ENCODE results near the gene ETFBKMT. TPM values are rescaled to one million over a fixed set of nuclear protein-coding genes. Genes with fewer than 3 reads are reported as not detected.

The ETFBKMT gene
- total RNA-seq, 6 experiments from 2014 or later, result 1.5 to 6.9 (median 4.1) TPM

GRCh38 chr12:31622038-31622437 lies 37.5 kb upstream of the ETFBKMT start:
- no peaks in the 10 kb centered on the region for H3K9me3 ChIP-seq
- H3K36me3 ChIP-seq, result no peaks in the 10 kb centered on the region
- no peaks in the 10 kb centered on the region for H3K4me1 ChIP-seq
- no peak overlapping the region for H3K27ac ChIP-seq
- no peak overlapping the region for H3K4me3 ChIP-seq
- WGBS (ENCODE audit: insufficient coverage, low coverage, low lambda C conversion rate, missing lambda C conversion rate), result 85% methylated on average over 4 of the region's 4 CpGs
- intact Hi-C loops (cut with DNase I), result no loop called here
- DNase-seq (no peak), ATAC-seq (no peak)
- no peaks in the 10 kb centered on the region for H3K27me3 ChIP-seq
- TF ChIP-seq POLR2A (IDR thresholded peaks at IDR 0.05) (no peak), CTCF (IDR thresholded peaks at IDR 0.05) (no peak)

- no peaks in the 10 kb centered on the region for H3K36me3 ChIP-seq
- TF ChIP-seq CTCF (IDR thresholded peaks at IDR 0.05), result no peak
- TF ChIP-seq POLR2A (IDR thresholded peaks at IDR 0.05), result no peak
- H3K4me3 ChIP-seq, result no peak overlapping the region
- 75% methylated on average over 7 of the region's 7 CpGs for WGBS (ENCODE audit: insufficient coverage, low coverage, low lambda C conversion rate, missing lambda C conversion rate)
- H3K27ac ChIP-seq, result no peak overlapping the region
- ATAC-seq (no peak), DNase-seq (no peak)
- no peaks in the 10 kb centered on the region for H3K9me3 ChIP-seq
- no peaks in the 10 kb centered on the region for H3K4me1 ChIP-seq
- H3K27me3 ChIP-seq, result no peaks in the 10 kb centered on the region
- intact Hi-C loops (cut with DNase I), result no loop called here
Observed at GRCh38 chr12:31626270-31626995, 33.1 kb upstream of the ETFBKMT start.

- Histone ChIP-seq H3K36me3 (no peaks in the 10 kb centered on the region), H3K27me3 (no peaks in the 10 kb centered on the region), H3K27ac (no peak overlapping the region), H3K4me1 (no peaks in the 10 kb centered on the region), H3K9me3 (no peaks in the 10 kb centered on the region), H3K4me3 (no peak overlapping the region)
- ATAC-seq (no peak), DNase-seq (no peak)
- TF ChIP-seq CTCF (IDR thresholded peaks at IDR 0.05) (no peak), POLR2A (IDR thresholded peaks at IDR 0.05) (no peak)
- intact Hi-C loops (cut with DNase I), result no loop called here
- 69% methylated on average over 3 of the region's 5 CpGs for WGBS (ENCODE audit: insufficient coverage, low coverage, low lambda C conversion rate, missing lambda C conversion rate)
Observed at GRCh38 chr12:31627456-31628054, 31.9 kb upstream of the ETFBKMT start.

- intact Hi-C loops (cut with DNase I), result no loop called here
- WGBS (ENCODE audit: insufficient coverage, low coverage, low lambda C conversion rate, missing lambda C conversion rate), result 41% methylated on average over 14 of the region's 16 CpGs
- H3K27ac ChIP-seq, result peak overlapping the region in 2 of 3 donors; percentile 3 to 29
- TF ChIP-seq CTCF (IDR thresholded peaks at IDR 0.05) (no peak), POLR2A (IDR thresholded peaks at IDR 0.05) (no peak)
- ATAC-seq (peak; percentile 74 to 90 (median 83)), DNase-seq (no peak)
- no peaks in the 10 kb centered on the region for H3K4me1 ChIP-seq
- H3K9me3 ChIP-seq, result no peaks in the 10 kb centered on the region
- no peak overlapping the region for H3K4me3 ChIP-seq
- H3K27me3 ChIP-seq, result no peaks in the 10 kb centered on the region
- no peaks in the 10 kb centered on the region for H3K36me3 ChIP-seq
Observed at GRCh38 chr12:31629756-31630732, 29.4 kb upstream of the ETFBKMT start.

Measured in right lobe of liver (tissue), 6 donors.